Loucy (cell line): ENCODE measurements around the gene OR13A1.
"Not testable (repeated sequence)": the region's sequence is repeated elsewhere in the genome, so short reads cannot be mapped to it uniquely, and the experiment has no call there.

Source experiments
- CTCF ChIP-seq: fragments of 200-600 bp; sonication (generic); conservative IDR thresholded peaks from 2 replicates; pipeline ENCODE4 v1.5.1; 2014; ENCODE audit warnings: mild to moderate bottlenecking, antibody characterized with exemption, low read length
- EZH2phosphoT487 ChIP-seq: fragments of 200-600 bp; IDR thresholded peaks from 2 replicates; pipeline ENCODE4 v1.6.1; 2018; ENCODE audit warnings: antibody characterized with exemption, mild to moderate bottlenecking, moderate library complexity, borderline replicate concordance

- TF ChIP-seq EZH2phosphoT487, CTCF: not testable (repeated sequence)
Measured at GRCh38 chr10:45361983-45362799, 46.8 kb upstream of the OR13A1 start.
